ENCODE results near the gene METTL22.
A peak's percentile ranks its signal among the peaks of the same experiment; 100 is the strongest.

Gene METTL22

DNA sequence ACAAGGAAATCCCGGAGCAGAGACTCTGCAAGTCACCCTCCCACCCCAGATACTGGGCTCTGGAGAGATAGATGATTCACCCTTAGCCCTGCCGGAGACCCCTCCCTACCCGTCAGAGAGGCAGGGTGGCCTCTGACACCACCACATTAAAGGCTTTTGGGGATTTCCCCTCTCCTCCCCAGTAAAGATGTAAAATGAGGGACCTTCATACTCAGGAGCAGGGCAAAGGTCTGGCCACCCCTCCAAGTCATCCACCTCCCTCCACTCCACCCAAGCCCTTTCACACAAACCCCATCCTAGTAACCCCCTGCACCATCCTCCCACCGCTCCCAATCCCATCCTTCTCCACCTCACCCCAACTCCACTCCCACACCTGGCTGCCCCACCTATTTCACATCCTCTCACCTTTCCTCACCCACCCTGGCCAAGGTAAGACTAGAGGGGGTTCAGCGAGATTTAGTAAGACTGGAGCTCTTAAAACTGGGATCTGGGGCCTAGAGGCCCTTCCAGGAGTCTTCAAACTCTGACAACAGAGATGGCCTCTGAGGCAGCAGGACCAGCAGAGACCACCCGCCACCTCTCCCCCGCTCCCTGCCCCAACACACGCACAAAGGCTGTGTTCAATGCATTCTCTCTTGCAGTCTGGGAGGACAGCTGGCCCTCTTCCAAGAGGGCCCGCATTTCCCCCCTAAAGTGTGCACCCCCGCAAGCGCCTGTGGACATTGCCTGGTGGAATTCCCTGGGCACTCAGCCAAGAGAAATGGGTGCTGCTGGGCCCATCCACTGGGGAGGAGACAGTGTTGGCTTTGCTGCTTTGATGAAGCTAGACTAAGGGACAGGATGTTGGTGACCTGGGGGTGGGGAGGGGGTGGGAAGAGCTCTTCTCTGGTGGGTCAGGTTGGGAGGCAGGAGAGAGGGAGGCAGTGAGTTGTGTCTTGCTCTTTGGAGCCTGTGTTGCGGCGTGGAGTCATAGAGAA, 54.0 kb downstream of the METTL22 start:
- TF ChIP-seq, protein P1, sequence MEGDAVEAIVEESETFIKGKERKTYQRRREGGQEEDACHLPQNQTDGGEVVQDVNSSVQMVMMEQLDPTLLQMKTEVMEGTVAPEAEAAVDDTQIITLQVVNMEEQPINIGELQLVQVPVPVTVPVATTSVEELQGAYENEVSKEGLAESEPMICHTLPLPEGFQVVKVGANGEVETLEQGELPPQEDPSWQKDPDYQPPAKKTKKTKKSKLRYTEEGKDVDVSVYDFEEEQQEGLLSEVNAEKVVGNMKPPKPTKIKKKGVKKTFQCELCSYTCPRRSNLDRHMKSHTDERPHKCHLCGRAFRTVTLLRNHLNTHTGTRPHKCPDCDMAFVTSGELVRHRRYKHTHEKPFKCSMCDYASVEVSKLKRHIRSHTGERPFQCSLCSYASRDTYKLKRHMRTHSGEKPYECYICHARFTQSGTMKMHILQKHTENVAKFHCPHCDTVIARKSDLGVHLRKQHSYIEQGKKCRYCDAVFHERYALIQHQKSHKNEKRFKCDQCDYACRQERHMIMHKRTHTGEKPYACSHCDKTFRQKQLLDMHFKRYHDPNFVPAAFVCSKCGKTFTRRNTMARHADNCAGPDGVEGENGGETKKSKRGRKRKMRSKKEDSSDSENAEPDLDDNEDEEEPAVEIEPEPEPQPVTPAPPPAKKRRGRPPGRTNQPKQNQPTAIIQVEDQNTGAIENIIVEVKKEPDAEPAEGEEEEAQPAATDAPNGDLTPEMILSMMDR (IDR thresholded peaks at IDR 0.05; ENCODE audit: borderline replicate concordance, control extremely low read depth, extremely low read depth, insufficient read depth, missing control alignments): no peak
- peak; percentile 50 for DNase-seq (ENCODE audit: low spot score)
- in situ Hi-C loops (cut with MboI; ENCODE audit: low sequenced_read_pairs, unreplicated experiment): no loop called here

DNA sequence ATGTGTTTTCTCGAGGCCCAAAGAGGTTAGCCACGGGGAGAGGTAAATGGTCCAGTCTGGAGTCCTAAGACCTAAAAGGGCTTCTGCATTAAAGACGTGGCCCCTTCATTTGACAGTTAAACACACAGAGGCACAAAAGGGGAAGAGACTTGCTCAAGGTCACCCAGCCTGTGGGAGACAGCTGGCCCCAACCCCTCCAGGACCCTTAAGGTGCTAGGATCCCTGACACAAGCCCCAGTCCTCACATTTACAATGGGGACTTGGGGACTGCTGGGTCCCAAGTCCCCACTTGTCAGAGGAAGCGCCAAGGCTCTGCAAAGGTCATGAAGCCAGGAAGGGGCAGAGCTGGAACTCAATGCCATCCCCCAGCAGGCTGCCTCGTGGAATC, 54.7 kb downstream of the METTL22 start:
- TF ChIP-seq, protein P1 (IDR thresholded peaks at IDR 0.05; ENCODE audit: borderline replicate concordance, control extremely low read depth, extremely low read depth, insufficient read depth, missing control alignments): no peak
- in situ Hi-C loops (cut with MboI; ENCODE audit: low sequenced_read_pairs, unreplicated experiment): no loop called here

DNA sequence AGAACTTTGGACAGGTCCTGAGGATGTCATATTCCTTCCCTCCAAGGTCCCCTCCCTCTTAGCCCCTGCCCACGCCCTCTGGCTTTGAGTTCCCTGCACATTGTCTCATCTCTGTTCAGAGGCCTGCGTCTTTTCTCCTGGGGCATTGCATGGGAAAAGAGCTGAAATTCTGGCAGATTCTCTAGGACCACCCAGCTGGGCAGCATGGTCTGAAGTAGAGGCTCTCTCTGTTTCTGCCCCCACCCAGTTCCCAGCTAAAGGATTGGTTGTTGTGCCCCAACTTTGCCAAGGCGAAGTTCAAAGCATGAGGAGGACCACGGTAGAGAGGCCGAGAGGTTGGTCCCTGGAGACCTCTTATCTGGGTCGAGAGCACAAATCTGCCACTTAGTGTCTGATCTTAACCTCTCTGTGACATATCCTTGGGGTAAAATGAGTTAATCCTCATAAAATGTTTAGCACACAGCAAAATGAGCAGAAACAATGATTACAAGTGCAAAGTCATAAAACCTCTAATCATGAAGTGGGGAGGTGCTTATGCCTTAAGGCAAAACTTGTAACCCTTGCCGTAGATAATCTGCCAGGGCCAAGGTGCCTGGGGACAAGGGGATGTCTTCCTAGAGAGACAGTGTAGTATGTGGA, 55.4 kb downstream of the METTL22 start:
- no peak for DNase-seq (ENCODE audit: low spot score)
- in situ Hi-C loops (cut with MboI; ENCODE audit: low sequenced_read_pairs, unreplicated experiment): no loop called here

More for the DNA sequence above, 54.7 kb downstream of the METTL22 start:
- no peak for DNase-seq (ENCODE audit: low spot score)

DNA sequence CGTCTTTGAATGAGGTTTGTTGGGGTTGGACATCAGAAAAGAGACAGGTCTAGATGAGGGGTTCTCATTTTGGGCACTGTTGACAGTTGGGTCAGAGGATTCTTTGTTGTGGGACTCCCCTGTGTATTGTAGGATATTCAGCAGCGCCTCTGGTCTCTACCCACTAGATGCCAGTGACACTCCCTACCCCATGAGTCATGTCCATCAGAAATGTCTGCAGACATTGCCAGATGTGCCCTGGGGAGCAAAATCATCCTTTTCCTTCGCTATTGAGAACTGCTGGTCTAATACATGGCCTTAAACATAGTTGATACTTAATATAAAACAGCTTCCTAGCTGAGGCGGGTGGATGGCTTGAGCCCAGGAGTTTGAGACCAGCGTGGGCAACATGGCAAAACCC, 56.0 kb downstream of the METTL22 start:
- TF ChIP-seq, protein P1 (IDR thresholded peaks at IDR 0.05; ENCODE audit: borderline replicate concordance, control extremely low read depth, extremely low read depth, insufficient read depth, missing control alignments): no peak
- in situ Hi-C loops (cut with MboI; ENCODE audit: low sequenced_read_pairs, unreplicated experiment): no loop called here
- no peak for DNase-seq (ENCODE audit: low spot score)

More for the DNA sequence above, 55.4 kb downstream of the METTL22 start:
- TF ChIP-seq, protein P1 (IDR thresholded peaks at IDR 0.05; ENCODE audit: borderline replicate concordance, control extremely low read depth, extremely low read depth, insufficient read depth, missing control alignments): no peak

DNA sequence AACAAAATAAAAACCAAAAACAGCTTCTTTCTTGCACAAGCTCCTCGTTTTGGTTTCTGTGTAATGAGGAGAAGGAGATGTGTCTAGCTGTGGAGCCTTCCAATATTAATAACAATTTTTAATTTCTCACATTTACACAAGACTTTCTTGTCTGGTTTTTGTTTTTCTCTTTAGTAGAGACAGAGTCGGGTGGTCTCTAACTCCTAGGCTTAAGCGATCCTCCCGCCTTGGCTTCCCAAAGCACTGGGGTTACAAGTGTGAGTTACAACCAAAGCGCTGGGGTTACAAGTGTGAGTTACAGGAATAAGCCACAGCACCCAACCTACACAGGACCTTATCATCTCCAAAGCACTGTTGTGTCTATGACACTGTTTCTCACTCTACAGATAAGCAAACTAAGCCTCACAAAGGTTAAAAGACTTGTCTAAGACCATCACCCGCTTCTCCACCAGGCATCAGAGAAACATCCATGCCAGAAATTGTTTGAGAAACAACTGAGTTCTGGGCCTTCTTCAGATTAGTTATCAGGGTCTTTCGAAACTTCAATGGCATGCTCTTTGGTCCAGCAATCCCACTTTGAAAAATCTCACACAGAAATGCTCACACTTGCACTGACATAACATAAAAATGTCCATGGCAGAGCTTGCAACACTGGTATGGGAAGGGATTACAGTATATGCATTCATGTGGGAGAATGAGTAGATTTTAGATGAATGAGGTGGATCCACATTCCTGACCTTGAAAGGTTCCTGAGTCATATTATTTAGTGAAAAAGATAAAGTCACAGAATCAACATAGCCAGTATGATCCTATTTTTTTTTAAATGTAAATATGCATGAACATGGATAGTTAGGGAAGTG, 56.8 kb downstream of the METTL22 start:
- in situ Hi-C loops (cut with MboI; ENCODE audit: low sequenced_read_pairs, unreplicated experiment): no loop called here
- DNase-seq (ENCODE audit: low spot score): no peak
- TF ChIP-seq, protein P1 (IDR thresholded peaks at IDR 0.05; ENCODE audit: borderline replicate concordance, control extremely low read depth, extremely low read depth, insufficient read depth, missing control alignments): no peak

DNA sequence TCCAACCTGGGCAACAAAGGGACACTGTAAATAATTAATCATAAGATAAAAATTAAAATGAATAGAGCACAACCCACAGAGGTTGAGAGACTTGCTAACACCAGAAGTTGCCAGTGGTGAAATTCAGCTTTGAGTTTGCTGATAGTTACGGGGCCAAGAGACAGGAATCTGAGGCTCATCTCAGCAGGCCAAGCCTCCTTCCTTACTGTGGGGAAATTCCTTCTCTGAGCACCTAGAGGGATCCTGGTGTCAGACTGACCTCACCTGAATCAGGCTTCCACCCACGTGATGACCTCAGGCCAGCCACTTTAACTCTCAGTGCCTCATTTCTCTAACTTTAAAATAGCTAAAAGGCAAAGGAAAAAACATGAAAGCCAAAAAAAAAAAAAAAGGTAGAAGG, 57.7 kb downstream of the METTL22 start:
- in situ Hi-C loops (cut with MboI; ENCODE audit: low sequenced_read_pairs, unreplicated experiment): no loop called here
- TF ChIP-seq, protein P1 (IDR thresholded peaks at IDR 0.05; ENCODE audit: borderline replicate concordance, control extremely low read depth, extremely low read depth, insufficient read depth, missing control alignments): no peak
- no peak for DNase-seq (ENCODE audit: low spot score)

Measured in GM13976 (cell line).